K562 (cell line): ENCODE data around the gene TMEM106B. TPM values are rescaled to one million over a fixed set of nuclear protein-coding genes. Genes with fewer than 3 reads are reported as not detected.

Experiments
- CREB1 ChIP-seq, 2 experiments: sonication (generic) in 1 of 2; formaldehyde crosslinking in 1 of 2; IDR thresholded peaks; 2 replicates each; pipeline versions ENCODE4 v1.6.1 to v1.8.0; 2012 to 2022; ENCODE audit warnings: inconsistent platforms in 1 of 2, mild to moderate bottlenecking in 1 of 2, missing genetic modification reagents in 1 of 2, moderate library complexity in 1 of 2
- DDX20 ChIP-seq: fragments of 450-650 bp; IDR thresholded peaks from 2 replicates; pipeline ENCODE4 v1.6.1; 2016; ENCODE audit warnings: missing genetic modification characterization, low read depth, mild to moderate bottlenecking, missing compliant biosample characterization, moderate library complexity
- HIVEP1 ChIP-seq: fragments of 250-450 bp; sonication (Bioruptor Pico); IDR thresholded peaks from 2 replicates; pipeline ENCODE4 v1.4.0; 2020; ENCODE audit warnings: mild to moderate bottlenecking
- HNRNPLL ChIP-seq: fragments of 200-400 bp; formaldehyde crosslinking; IDR thresholded peaks from 2 replicates; pipeline ENCODE4 v1.6.1; 2017; ENCODE audit warnings: low read length, low read depth, mild to moderate bottlenecking; ENCODE audit not compliant: poor library complexity, severe bottlenecking
- KDM1A ChIP-seq, 2 experiments: fragments of 450-650 bp; IDR thresholded peaks; 2 replicates each; pipeline ENCODE4 v1.6.1; 2016; ENCODE audit warnings: mild to moderate bottlenecking in 2 of 2
- L3MBTL2 ChIP-seq: fragments of 450-650 bp; IDR thresholded peaks from 2 replicates; pipeline ENCODE4 v1.6.1; 2016; ENCODE audit warnings: mild to moderate bottlenecking, moderate library complexity
- NR3C1 ChIP-seq: sonication (generic); formaldehyde crosslinking; IDR thresholded peaks from 2 replicates; pipeline ENCODE4 v1.8.1; 2022; ENCODE audit warnings: missing genetic modification reagents
- PYGO2 ChIP-seq: fragments of 450-650 bp; IDR thresholded peaks from 2 replicates; pipeline ENCODE4 v1.6.1; 2016; ENCODE audit warnings: mild to moderate bottlenecking, missing genetic modification characterization, moderate library complexity, missing compliant biosample characterization
- RBBP5 ChIP-seq: fragments of 200-600 bp; sonication (generic); IDR thresholded peaks from 2 replicates; pipeline ENCODE4 v1.6.1; 2012; ENCODE audit warnings: borderline replicate concordance, mild to moderate bottlenecking, low read length, control low read depth, inconsistent platforms; ENCODE audit not compliant: insufficient read depth, poor library complexity, severe bottlenecking
- XRCC3 ChIP-seq: fragments of 450-650 bp; IDR thresholded peaks from 2 replicates; pipeline ENCODE4 v1.6.1; 2017; ENCODE audit warnings: mild to moderate bottlenecking, moderate library complexity
- ZNF124 ChIP-seq: sonication (generic); formaldehyde crosslinking; IDR thresholded peaks from 2 replicates; pipeline ENCODE4 v1.8.1; 2022; ENCODE audit warnings: missing genetic modification reagents
- ZNF24 ChIP-seq: fragments of 450-650 bp; IDR thresholded peaks from 2 replicates; pipeline ENCODE4 v1.6.1; 2016
- ZNF274 ChIP-seq: IDR thresholded peaks from 2 replicates; pipeline ENCODE4 v1.6.1; 2011; ENCODE audit warnings: low read depth, mild to moderate bottlenecking, low read length, moderate library complexity, borderline replicate concordance
- ZNF561 ChIP-seq: fragments of 450-650 bp; formaldehyde crosslinking; conservative IDR thresholded peaks from 2 replicates; pipeline ENCODE4 v1.4.0; 2020; ENCODE audit warnings: mild to moderate bottlenecking, moderate library complexity
- polyA plus RNA-seq, 8 experiments: library from polyadenylated mRNA; depleted of rRNA in 4 of 8; stranded (reverse) in 5 of 8; unstranded in 3 of 8; fragments of >200 nt; fragmentation: Nextera tagmentation in 2 of 8; fragmentation: Illumina TruSeq in 1 of 8; extraction: Ambion mirVana in 2 of 8; extraction: Trizol in 1 of 8; gene quantifications; 2 replicates each; pipeline versions ENCODE4 v1.2.1 to v1.2.3, GENCODE V29; 2011 to 2014; ENCODE audit warnings: inconsistent platforms in 1 of 8, missing spikeins in 1 of 8
- total RNA-seq, 7 experiments: library from RNA; depleted of rRNA in 6 of 7; stranded (reverse); fragments of >200 nt in 6 of 7; fragmentation: Illumina TruSeq in 2 of 7; extraction: Trizol in 2 of 7; gene quantifications; 2 replicates each; pipeline versions ENCODE4 v1.2.1 to v1.2.3, GENCODE V29; 2011 to 2021; ENCODE audit warnings: low replicate concordance in 1 of 7
- TF ChIP-seq, protein P1 (sequence below), 2 experiments: fragments of 450-650 bp; conservative IDR thresholded peaks; 2 replicates each; pipeline ENCODE4 v1.6.1; 2017; ENCODE audit warnings: mild to moderate bottlenecking in 2 of 2, moderate library complexity in 2 of 2
- TF ChIP-seq, protein P2 (sequence below): sonication (generic); formaldehyde crosslinking; IDR thresholded peaks from 2 replicates; pipeline ENCODE4 v1.8.0; 2022; ENCODE audit warnings: mild to moderate bottlenecking, missing genetic modification reagents
- TF ChIP-seq, protein P3 (sequence below): fragments of 450-650 bp; formaldehyde crosslinking; IDR thresholded peaks from 2 replicates; pipeline ENCODE4 v1.4.0; 2020; ENCODE audit warnings: mild to moderate bottlenecking, mixed read lengths
- TF ChIP-seq, protein P4 (sequence below): sonication (generic); IDR thresholded peaks from 2 replicates; pipeline ENCODE4 v1.6.1; 2016
- TF ChIP-seq, protein P5 (sequence below): fragments of 250-450 bp; sonication (Bioruptor Pico); IDR thresholded peaks from 2 replicates; pipeline ENCODE4 v1.9.0; 2021; ENCODE audit warnings: mild to moderate bottlenecking
- TF ChIP-seq, protein P6 (sequence below): fragments of 450-650 bp; conservative IDR thresholded peaks from 2 replicates; pipeline ENCODE4 v1.6.1; 2016; ENCODE audit warnings: missing genetic modification characterization, low read depth, mild to moderate bottlenecking, missing compliant biosample characterization, moderate library complexity

The TMEM106B gene
- total and polyA plus RNA-seq, 9 of the 15 experiments (the other 6 are each of a cell fraction or from before 2014, with no cell fraction given) = 8.6 to 30.4 (median 18.7) TPM

DNA sequence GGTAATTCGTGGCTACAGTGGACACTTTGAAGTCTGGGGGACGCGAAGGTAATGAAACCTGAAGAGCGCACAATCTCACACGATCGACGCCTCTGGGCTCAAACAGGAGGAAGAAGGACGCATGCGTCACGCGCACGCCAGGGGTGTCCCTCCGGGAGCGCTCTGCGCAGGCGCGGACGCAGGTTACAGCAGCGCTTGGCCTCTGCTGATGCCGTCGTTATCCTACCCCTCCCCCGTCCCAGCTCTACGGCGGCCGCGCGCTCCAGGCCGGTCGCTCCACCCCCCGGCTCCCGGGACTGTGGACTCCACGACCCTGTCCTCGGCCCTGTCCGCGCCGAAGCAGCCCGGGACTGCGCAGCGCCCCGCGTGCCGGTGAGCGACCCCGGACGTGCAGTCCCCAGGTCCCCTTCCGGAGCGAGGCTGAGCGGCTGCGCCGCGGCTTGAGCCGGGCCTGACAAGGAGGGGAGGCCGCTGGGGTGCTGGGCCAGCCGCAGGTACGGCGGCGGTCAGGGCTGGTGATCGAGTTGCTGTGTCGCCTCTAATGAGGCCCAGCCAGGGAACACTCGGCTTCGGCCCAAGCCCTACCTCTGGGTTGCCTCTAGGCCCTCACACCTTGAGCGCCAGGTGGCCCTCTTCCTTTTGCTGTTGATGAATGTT, at the start of gene TMEM106B (continued):
- TF ChIP-seq, protein P1, sequence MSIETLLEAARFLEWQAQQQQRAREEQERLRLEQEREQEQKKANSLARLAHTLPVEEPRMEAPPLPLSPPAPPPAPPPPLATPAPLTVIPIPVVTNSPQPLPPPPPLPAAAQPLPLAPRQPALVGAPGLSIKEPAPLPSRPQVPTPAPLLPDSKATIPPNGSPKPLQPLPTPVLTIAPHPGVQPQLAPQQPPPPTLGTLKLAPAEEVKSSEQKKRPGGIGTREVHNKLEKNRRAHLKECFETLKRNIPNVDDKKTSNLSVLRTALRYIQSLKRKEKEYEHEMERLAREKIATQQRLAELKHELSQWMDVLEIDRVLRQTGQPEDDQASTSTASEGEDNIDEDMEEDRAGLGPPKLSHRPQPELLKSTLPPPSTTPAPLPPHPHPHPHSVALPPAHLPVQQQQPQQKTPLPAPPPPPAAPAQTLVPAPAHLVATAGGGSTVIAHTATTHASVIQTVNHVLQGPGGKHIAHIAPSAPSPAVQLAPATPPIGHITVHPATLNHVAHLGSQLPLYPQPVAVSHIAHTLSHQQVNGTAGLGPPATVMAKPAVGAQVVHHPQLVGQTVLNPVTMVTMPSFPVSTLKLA (conservative IDR thresholded peaks at IDR 0.05) = peak; percentile 44 to 78
- TF ChIP-seq HIVEP1 (CRISPR knock-in tag) (0 out of 2 replicates have a peak, but pooled peaks have one; percentile 36), HNRNPLL (peak; percentile 16), KDM1A (IDR thresholded peaks at IDR 0.05) (no peak), XRCC3 (no peak), L3MBTL2 (peak; percentile 99), ZNF124 (no peak; the same call in 1 of the 2 replicates), PYGO2 (tag) (no peak), ZNF274 (no peak), ZNF561 (CRISPR knock-in tag) (no peak), DDX20 (tag) (no peak), ZNF24 (no peak), CREB1 (IDR thresholded peaks at IDR 0.05) (peak; percentile 96), CREB1 (CRISPR knock-in tag; IDR thresholded peaks at IDR 0.05) (peak; percentile 93), NR3C1 (CRISPR knock-in tag) (no peak; the same call in 1 of the 2 replicates), RBBP5 (peak; percentile 96)
- TF ChIP-seq, protein P2, sequence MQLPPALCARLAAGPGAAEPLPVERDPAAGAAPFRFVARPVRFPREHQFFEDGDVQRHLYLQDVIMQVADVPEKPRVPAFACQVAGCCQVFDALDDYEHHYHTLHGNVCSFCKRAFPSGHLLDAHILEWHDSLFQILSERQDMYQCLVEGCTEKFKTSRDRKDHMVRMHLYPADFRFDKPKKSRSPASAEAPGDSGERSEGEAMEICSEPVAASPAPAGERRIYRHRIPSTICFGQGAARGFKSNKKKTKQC = peak; percentile 91
- TF ChIP-seq, protein P3, sequence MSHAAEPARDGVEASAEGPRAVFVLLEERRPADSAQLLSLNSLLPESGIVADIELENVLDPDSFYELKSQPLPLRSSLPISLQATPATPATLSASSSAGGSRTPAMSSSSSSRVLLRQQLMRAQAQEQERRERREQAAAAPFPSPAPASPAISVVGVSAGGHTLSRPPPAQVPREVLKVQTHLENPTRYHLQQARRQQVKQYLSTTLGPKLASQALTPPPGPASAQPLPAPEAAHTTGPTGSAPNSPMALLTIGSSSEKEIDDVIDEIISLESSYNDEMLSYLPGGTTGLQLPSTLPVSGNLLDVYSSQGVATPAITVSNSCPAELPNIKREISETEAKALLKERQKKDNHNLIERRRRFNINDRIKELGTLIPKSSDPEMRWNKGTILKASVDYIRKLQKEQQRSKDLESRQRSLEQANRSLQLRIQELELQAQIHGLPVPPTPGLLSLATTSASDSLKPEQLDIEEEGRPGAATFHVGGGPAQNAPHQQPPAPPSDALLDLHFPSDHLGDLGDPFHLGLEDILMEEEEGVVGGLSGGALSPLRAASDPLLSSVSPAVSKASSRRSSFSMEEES = no peak; the same call in 1 of the 2 replicates
- TF ChIP-seq, protein P4, sequence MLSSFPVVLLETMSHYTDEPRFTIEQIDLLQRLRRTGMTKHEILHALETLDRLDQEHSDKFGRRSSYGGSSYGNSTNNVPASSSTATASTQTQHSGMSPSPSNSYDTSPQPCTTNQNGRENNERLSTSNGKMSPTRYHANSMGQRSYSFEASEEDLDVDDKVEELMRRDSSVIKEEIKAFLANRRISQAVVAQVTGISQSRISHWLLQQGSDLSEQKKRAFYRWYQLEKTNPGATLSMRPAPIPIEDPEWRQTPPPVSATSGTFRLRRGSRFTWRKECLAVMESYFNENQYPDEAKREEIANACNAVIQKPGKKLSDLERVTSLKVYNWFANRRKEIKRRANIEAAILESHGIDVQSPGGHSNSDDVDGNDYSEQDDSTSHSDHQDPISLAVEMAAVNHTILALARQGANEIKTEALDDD = no peak
- TF ChIP-seq, protein P5, sequence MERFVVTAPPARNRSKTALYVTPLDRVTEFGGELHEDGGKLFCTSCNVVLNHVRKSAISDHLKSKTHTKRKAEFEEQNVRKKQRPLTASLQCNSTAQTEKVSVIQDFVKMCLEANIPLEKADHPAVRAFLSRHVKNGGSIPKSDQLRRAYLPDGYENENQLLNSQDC = no peak
- TF ChIP-seq, protein P6, sequence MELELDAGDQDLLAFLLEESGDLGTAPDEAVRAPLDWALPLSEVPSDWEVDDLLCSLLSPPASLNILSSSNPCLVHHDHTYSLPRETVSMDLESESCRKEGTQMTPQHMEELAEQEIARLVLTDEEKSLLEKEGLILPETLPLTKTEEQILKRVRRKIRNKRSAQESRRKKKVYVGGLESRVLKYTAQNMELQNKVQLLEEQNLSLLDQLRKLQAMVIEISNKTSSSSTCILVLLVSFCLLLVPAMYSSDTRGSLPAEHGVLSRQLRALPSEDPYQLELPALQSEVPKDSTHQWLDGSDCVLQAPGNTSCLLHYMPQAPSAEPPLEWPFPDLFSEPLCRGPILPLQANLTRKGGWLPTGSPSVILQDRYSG (tag) = 0 out of 2 replicates have a peak, but pooled peaks have one; percentile 48
